GM19395 (cell line): Measurements from ENCODE around the gene TMC7.

Source experiments
- ATAC-seq: cut with Tn5 transposase; IDR thresholded peaks from one replicate; pipeline ENCODE4 v1.9.1; 2021; ENCODE audit warnings: mild to moderate bottlenecking, moderate library complexity; ENCODE audit not compliant: unreplicated experiment

TMC7 gene

GRCh38 chr16:19086322-19087199 is 102.8 kb downstream of the TMC7 start:
- ATAC-seq, result peak; percentile 81

GRCh38 chr16:19088341-19088916 is 104.7 kb downstream of the TMC7 start:
- ATAC-seq, result no peak

- ATAC-seq, result no peak
Observed at GRCh38 chr16:19089410-19089955, 105.7 kb downstream of the TMC7 start.

GRCh38 chr16:19090916-19091315 is 107.2 kb downstream of the TMC7 start:
- no peak for ATAC-seq

- ATAC-seq, result no peak
Observed at GRCh38 chr16:19092653-19093410, 109.1 kb downstream of the TMC7 start.

- no peak for ATAC-seq
Observed at GRCh38 chr16:19093631-19094541, 110.2 kb downstream of the TMC7 start.

- ATAC-seq, result no peak
Observed at GRCh38 chr16:19094542-19095365, 111.0 kb downstream of the TMC7 start.

- ATAC-seq, result peak; percentile 53
Observed at GRCh38 chr16:19095654-19096053, 111.9 kb downstream of the TMC7 start.

GRCh38 chr16:19098173-19098572 is 114.4 kb downstream of the TMC7 start:
- no peak for ATAC-seq

- no peak for ATAC-seq
Observed at GRCh38 chr16:19102187-19102872, 118.6 kb downstream of the TMC7 start.

GRCh38 chr16:19104607-19105006 is 120.9 kb downstream of the TMC7 start:
- no peak for ATAC-seq

- ATAC-seq, result no peak
Observed at GRCh38 chr16:19105131-19105530, 121.4 kb downstream of the TMC7 start.

GRCh38 chr16:19105891-19106624 is 122.3 kb downstream of the TMC7 start:
- no peak for ATAC-seq

GRCh38 chr16:19106625-19107020 is 122.9 kb downstream of the TMC7 start:
- no peak for ATAC-seq

- no peak for ATAC-seq
Observed at GRCh38 chr16:19108409-19109287, 124.9 kb downstream of the TMC7 start.

GRCh38 chr16:19109288-19109664 is 125.5 kb downstream of the TMC7 start:
- no peak for ATAC-seq
